Inflammatory macrophage treated with lipopolysaccharide for 1 hour (primary cell): ENCODE results near the gene PRKN.

Source experiments
- DNase-seq, 2 donors: peaks; one replicate each; pipeline ENCODE4 v3.0.0-alpha.2; 2020 to 2022

PRKN gene

DNA sequence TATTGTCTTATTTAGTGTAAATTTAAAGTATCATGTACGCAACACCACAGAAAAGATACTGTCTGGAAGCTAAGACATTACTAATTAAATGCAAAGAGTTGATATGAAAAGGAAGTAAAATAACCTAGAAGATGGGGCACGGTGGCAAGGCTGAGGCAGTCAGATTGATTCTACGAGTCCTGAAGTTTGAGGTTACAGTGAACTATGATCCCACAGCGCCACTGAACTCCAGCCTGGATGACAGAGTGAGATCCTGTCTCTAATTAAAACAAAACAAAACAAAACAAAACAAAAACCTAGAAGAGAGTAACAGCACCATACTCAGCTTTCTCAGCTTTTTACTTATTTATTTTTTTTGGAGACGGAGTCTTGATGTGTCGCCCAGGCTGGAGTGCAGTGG lies 199.0 kb downstream of the PRKN start:
- no peak for DNase-seq

DNA sequence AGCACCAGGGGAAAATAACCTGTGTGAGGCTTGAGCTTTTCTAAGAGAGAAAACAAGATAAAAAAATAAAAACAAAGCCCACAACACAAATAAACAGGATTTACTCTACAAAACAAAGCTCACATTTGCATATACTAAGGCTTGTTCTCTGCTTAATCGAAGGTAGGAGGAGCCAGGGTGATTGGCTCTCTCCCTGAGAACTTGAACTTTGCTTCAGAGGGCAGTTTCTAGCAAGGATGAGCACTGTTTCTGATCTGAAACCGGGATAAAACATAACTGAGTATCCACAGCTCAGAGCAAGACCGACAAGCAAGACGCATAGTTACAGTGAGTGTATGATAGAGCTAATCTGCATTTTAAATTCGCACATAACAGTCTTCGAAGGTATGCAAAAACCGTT lies 200.6 kb downstream of the PRKN start:
- no peak for DNase-seq

DNA sequence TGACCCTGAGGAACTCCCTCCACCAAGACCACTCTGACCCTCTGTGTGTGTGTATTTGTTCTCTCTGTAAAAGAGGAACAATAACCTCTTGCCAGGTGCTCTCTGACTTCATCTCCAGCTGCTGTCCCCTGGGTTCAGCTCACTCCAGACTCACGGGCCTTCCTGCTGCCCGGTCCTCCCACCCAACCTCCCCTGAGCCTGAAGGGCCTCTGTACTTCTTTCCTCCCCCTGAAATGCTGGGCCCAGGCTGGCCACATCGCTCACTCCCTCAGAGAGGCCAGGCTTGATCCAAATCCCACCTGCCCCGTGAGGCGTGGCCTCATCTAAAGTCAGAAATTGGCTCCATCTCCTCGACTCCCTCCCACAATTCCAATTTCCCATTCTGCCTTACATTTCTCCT lies 202.4 kb downstream of the PRKN start:
- DNase-seq: no peak

DNA sequence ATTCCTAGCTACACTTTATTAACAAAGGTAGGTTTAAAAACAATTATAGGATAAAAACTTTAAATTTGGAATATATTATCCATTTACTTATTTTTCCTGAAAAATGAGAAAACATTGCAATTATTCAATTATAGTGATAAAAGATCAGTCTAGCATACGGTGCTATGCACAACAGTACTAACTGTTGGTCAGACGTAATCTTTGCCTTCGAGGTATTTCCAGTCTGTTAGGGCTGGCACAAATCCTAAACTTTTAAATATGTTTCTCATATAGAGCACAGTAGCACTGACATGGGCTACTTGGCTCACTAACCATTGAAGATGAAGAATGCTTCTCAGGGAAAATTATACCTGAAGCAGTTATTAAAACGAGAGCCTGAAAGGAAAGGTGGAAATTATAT lies 214.8 kb downstream of the PRKN start:
- no peak for DNase-seq

DNA sequence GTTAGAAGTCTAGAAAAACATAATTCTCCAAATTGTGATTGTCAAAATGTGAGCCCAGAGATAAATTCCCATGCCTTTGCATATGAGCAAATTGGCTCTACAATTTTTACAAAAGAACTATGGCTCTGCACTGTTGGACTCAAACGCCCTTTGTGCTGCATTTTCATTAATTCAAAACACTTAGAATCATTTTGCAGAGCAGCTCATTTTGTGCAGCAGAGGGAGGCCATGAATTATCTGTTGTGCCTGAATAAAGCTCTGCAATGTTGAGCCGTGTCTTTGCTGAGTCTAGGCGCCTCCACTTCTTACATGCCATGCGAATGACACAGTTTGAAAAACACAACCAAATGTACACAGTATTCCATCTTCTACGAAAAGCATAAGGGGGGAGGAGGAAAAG lies 230.2 kb downstream of the PRKN start:
- DNase-seq: no peak

DNA sequence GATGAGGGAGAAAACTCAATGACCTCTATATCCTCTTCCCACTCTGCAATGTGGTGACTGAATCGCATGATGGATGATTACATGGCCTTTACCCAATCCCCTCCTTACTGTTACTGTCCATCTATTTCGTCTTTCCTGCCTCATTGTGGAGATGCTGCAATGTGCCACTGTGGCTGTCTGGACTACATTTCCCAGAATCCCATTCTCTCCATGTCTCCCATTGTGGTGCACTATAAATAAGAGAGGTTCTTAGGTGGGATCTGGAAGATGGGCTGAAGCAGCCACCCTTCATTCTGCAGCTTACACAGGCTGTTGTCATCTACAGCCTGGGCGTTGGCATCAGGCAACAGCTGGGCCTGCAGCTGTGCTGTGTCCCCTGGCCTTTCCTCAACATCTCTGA lies 233.6 kb downstream of the PRKN start:
- DNase-seq: peak in 1 of 2 donors; percentile 10

DNA sequence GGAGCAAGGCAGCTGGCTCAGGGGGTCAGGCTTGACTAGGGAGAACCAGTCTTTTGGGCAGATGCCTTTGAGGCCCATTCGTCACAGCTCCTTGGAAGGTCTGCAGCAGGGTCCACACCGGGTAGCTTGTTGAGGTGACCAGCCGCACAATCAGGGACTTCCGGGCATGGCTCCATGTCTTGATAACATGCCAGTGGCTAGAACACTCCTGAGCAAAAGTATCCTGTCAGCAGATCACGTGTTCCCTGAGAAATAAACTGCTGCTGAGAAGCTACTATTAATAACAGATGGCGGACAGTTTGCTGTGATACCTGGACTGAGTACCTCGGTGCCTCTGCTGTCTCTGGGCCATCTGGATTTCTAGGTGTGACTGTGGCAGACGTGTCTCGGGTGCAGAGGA lies 235.9 kb downstream of the PRKN start:
- DNase-seq: no peak

DNA sequence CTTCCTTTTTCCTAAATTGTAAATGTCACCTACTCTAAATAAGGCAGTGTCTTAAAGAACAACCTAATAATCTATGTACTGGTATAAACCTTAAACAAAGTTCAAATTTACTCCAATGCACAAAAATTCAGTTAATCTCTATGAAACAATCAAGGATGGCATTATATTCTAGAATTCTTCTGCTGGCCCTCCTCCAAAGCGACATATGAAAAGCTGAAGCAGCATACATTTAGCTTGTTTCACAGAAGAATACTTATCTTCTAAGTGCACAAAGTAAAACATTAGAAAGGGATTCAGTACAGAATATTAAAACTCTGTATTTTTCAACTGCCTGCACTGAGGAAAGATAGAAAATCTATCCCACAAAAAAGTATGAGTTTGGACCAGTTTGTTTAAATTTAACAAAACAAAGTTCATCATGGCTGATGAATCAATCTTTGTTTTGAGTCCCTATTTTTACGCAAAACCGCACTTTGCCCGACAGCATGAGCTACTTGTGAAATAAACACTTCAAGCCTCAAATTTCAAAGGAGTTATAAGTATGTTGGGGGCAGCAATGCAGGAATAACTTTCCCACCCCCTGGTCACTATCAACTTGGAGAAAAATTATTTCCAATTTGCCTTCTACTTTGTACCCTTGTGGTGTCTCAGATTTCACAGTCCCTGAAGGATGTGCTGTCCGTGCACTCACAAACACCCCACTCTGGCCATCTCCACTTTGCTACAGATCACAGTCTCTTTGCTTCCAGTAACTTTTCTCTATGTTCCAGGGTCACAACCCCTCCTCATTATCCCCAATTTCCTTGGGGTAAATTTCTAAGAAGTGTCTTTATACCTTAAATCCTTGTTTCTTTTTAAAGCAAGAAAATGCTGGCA lies 238.2 kb downstream of the PRKN start:
- no peak for DNase-seq

DNA sequence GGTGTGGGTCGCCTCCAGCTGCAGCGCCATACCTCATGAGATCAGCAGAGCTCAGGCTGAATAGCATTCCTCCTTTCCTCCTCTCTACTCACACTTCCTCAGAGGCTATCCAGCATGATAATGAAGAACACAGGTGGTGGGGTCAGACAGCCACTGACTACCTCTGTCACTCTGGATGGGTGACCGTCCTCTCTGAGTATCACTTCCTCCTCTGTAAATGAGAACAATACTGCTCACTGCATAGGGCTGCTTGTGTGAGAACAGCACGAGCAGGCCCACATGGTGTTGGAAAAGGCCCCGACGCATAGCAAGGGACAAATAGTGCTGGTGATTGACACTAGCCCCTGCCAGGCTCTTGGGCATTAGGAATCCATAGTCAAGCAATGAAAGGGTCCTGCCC lies 239.1 kb downstream of the PRKN start:
- DNase-seq: no peak

DNA sequence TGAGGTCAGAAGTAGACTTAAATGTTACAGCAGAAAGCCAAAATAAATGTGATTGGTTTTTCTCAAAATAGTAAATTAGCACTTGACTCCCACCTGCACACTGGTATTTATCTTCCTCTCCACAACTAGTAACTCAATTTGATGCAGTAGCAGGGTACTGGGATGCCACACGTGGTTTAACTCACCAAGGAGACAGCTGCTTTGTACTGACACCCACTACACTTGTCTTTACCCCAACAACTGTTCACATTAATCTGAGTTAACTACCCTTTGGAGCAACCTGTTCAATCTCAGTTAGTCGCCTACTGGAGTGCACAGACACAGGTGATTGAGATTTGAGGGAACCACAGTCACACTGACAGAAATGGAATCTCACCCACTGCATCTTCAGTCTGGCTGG lies 242.1 kb downstream of the PRKN start:
- no peak for DNase-seq

DNA sequence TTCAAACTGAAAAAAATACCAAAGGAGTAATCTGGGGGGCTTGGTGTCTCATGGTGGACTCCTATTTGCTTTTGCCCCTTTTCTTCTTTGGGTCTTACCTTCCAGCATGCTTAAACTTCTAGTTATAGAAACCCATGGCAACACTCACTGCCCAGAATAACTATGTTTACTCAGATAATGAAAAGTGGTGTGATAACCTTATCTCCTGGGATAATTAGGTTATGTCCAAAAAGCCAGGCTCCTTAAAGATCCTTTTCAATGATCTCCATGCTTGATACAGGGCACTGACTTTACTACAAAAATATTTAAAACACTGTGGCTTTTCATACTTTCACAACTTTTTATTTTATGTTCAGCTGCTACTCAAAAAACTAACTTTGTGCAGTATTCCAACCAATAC lies 245.6 kb downstream of the PRKN start:
- DNase-seq: no peak

DNA sequence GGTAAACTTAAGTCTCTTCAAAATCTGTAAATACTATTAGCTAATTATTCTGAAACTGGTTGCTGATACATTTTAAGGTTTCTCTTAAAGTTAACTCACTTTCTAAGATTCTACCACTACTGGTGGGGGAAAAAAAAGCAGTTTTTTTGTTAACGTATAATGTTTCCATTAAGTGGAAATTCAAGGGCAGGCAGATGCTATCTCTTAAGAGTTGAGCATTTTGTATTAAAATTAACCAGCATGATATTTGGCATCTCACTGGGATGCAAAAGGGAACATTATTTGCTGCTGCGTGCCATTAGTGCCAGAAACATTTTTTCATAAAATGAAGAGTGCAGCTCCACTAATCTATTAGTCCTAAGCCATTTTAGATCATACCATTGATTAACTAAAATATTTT lies 246.2 kb downstream of the PRKN start:
- no peak for DNase-seq

DNA sequence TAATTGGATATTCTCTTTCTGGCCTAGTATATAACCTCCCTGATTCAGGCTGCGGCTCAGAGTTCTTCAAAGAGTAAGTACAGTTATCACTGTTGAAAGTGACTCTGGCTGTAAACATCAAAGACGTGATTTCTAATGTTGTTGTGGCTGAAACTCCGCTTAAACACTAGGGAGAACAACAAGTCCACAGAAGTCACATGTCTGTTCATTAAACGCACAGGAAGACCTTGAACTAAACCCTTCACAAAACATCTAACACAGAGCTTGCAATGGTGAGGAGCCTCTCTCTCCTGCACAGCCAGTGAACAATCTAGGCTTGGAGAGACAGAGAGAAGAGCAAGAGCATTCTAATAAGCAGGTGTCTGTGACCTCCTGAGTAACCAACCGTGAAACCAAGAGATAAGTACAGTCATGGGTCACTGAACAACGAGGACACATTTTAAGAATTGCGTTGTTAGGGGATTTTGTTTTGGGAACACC lies 249.3 kb downstream of the PRKN start:
- DNase-seq: no peak

DNA sequence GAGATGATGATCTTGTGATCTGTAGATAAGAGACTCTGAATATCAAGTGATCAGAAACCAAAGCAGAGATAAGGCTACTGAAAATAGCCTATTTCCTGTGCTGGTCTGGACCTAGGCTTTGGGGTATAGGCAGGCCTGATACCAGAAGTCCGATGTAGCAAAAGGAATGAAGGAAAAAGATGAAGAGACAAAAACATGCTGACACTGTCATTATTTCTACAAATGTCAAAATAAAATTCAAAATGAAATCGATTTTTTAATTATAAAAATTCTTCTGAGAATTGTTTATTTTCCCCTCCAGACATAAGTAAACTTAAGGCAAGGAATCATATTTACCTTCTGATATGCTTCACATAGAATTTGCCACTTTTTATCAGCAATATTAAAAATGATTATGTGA lies 252.8 kb downstream of the PRKN start:
- DNase-seq: no peak

DNA sequence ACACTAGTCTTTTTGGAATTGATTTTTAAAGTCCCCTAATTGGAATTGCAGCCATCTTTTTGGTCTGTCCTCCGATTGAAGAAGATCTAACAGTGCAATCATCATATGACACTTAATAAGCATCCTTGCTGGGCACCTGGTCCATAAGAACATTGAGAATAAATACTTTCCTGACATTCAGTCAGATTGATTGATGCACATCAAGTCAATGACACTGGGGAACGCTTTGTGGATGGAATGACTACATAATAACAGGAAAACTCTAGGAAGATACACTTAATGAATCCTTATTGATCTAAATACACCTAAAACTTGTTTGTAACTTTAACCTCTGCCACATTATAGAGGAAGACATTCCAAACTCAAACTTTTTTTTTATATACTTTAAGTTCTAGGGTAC lies 255.7 kb downstream of the PRKN start:
- DNase-seq: no peak

DNA sequence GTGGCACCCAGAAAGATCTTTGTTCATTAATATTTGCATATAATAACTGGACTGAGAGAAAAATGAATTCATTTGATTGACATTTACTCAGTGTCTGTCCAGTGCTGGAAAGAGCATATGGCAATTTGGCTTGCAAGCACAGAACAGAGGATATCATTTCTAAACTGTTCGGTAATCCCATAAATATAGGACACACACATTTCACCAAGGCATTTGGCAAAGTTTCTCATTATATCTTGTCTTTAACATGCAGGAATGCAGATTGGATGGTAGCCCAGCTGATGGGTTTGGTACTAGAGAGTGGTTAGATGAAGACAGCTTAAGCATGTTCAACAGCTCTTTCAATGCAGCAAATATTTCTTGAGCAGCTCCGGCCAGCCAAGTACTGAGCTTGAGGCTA lies 259.2 kb downstream of the PRKN start:
- no peak for DNase-seq

DNA sequence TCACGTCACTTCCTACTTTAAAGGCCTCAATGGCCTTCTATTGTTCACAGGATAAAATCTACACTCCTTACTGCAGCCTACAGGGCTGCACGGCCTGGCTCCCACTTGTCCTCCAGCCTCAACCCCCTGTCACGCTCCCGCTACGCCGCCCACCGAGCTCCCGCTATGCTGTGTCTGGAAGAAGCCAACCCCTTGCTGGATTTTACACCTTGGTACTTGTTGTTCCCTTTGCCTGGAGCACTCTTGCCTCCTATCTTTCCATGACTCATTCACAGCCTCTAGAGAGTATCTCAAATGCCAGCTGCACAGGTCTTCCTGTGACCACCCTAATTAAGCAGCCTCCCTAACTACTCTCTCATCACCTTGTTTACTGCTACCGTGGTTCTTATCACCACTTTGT lies 259.9 kb downstream of the PRKN start:
- no peak for DNase-seq

DNA sequence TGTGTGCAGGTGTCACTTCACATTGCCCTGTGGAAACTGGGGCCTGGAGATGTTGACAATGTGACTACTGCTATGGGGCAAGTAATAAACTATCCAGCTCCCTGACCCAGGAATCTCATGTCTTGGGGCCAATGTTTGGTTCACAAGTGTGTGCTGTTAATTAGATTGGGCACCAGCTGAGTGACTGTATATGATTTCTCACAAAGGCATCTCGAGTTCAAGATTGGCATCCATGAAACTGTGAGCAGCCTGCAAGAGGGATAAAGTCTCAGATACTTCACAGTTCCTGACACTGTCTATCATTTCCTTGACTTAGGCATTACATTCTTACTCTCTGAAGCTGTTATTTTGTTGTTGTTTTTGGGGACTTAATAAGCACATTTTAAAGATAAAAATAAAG lies 264.0 kb downstream of the PRKN start:
- DNase-seq: no peak

DNA sequence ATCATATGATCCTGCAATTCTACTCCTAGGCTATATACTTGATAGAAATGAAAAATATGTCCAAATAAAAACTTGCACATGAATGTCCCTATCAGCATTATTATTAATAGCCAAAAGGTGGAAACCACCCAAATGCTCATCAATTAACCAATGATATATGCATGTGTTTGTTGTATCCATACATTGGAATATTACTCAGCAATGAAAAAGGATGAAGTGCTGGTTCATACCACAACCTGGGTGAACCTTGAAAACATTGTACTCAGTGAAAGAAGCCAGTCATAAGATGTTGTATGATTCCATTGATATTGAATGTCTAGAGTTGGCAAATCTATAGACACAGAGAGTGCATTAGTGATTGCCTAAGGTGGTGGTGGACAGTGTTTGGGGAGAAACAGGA lies 267.6 kb downstream of the PRKN start:
- no peak for DNase-seq

DNA sequence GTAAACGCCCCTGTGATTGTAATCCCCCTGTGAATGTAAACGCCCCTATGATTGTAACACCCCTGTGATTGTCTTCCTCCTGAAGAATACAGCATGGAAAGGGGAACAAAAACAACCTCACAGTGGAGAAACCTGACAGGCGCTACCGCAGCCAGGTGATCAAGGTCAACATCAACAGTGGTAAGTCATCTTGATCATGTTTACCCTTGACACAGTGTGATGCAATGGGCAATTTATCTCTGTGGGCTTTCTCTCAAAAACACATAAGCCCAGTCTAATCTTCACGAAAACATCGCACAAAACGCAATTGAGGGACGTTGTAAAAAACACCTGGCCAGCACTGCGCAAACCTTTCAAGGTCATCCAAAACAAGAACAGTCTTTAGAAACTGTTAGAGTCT lies 277.2 kb downstream of the PRKN start:
- DNase-seq: no peak

DNA sequence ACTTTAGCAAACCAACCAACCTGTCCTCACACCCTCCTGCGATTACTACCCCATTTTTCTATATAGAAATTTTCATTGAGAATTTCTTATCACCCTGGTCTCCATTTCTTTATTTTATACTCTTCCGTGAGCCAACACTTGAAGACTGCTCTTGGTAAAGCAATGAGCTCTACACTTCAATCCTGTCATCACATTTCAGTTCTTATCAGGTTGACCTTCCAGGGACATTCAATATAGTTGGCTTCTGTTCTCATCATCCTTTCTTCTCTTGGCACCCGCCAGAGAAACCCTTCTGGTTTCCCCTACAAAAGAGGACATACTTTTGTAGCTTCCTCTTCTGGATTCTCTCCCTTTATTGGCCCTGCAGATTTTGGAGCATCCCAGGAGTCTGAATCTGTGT lies 279.3 kb downstream of the PRKN start:
- no peak for DNase-seq

DNA sequence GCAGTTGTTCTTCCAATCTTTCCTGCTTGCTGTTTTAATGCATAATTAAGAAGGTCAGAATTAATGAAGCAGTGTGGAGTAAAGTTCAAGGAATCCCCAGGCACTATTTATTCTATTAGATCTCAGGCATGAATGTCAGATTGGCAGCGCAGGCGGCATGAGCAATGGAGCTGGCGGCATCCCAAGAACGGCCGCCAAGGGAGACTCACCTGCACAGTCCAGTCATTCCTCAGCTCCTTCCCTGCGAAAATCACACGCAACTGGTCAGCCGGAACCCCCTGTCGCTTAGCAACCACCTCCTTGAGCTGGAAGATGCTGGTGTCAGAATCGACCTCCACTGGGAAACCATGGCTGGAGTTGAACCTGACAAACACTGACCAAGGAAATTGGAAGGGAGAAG lies 284.5 kb downstream of the PRKN start:
- DNase-seq: no peak

DNA sequence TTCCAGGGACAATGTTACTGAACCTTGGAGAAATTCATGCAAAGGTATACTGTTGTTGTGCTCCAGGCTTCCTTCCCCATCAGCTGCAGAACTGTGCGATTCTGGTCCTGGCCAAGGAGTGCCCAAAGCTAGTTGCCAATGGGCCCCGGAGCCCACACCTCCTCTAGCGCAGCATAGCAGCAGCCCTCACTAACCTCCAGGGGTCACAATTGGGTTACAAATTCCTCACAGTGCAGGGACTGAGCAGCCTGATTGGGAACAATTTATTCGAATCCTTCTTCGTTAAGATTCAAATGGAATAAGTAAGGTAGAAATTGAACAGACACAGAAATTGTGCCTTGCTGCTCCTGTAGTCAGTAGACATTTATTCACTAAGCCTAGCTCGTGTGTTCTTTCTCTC lies 284.9 kb downstream of the PRKN start:
- DNase-seq: no peak

DNA sequence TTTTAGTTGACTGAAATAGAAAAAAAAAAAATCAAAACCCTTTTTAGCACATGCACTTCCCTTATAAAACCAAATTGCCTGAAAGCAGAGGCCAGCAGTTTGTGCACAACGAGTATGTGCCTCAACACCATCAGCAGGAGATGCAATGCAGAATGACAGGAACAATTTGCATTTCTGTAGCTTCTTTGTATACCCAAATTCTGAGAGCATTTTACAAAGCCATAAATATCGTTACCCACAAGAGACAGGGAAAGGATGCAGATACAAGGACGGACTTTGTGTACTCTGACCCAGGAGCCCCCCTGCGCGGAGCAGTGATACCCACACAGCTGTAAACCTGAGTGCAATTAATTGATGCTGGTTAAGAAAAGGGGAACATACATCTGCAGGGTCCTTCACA lies 285.6 kb downstream of the PRKN start:
- DNase-seq: no peak

DNA sequence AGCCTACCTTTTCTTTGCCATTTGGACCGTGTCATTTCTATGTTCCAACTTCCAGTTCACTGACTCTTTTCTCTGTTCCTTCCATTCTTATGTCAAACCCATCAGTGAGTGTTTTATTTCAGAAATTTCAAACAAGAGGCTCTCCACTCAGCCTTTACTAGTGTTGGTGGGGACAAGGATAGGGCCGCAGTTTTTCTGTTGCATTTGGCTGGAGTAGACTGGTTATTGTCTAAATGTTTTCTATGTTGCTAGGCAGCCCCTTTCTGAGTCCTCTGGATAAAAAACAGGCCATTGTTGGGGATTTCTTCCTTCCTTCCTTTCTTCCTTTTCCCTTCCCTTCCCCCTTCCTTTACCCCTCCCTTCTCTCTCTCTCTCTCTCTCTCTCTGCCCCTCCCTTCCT lies 288.6 kb downstream of the PRKN start:
- DNase-seq: no peak
